NCI-H1092 treated with DMSO at 0.1 percent for 48 hours (cell line): Measurements from ENCODE around the gene SEMA4B.
"Not testable (repeated sequence)": the region's sequence is repeated elsewhere in the genome, so short reads cannot be mapped to it uniquely, and the experiment has no call there.

ENCODE experiments used
- DNase-seq: peaks from one replicate; lab custom pipeline; 2025; lab: John Stamatoyannopoulos, UW

Gene SEMA4B

GRCh38 chr15:90259524-90259923 is 58.4 kb downstream of the SEMA4B start:
- no peak for DNase-seq

- DNase-seq: not testable (repeated sequence)
Observed at GRCh38 chr15:90260731-90261130, 59.6 kb downstream of the SEMA4B start.

DNA sequence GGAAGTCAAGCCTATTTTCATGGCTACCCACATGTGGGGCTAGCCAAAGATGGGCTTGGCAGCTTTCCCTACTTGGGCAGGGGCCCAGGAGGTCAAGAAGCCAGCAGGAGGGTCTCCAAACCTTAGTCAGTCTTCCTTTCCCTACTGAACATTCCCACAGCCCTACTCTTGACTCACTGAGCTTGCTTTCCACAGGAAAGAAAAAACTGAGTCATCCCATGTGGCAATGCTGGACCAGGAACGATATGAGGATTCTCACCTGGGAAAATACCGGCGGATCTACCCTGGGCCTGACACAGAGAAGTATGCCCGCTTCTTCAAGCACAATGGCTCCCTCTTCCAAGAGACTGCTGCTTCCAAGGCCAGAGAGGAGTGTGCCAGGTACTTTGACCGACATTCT is 60.7 kb downstream of the SEMA4B start:
- DNase-seq: no peak

DNA sequence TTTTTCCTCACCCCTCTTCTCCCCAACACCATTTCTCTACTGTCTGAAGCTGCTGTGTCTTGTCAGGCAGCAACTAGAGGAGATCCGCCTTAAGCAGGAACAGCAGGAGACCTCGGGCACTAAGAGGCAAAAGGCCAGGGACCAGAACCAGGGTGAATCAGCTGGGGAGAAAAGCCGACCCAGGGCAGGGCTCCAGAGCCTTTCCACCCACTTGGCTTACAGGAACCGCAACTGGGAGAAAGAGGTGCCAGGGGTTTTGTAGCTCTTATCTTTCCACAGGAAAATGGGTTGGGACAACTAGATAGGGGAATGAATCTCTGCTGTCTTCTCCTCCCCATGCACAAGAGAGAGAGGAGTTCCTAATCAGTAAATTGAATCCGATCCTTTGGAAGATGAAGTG is 61.3 kb downstream of the SEMA4B start:
- no peak for DNase-seq

GRCh38 chr15:90264671-90265070 is 63.5 kb downstream of the SEMA4B start:
- DNase-seq: no peak

DNA sequence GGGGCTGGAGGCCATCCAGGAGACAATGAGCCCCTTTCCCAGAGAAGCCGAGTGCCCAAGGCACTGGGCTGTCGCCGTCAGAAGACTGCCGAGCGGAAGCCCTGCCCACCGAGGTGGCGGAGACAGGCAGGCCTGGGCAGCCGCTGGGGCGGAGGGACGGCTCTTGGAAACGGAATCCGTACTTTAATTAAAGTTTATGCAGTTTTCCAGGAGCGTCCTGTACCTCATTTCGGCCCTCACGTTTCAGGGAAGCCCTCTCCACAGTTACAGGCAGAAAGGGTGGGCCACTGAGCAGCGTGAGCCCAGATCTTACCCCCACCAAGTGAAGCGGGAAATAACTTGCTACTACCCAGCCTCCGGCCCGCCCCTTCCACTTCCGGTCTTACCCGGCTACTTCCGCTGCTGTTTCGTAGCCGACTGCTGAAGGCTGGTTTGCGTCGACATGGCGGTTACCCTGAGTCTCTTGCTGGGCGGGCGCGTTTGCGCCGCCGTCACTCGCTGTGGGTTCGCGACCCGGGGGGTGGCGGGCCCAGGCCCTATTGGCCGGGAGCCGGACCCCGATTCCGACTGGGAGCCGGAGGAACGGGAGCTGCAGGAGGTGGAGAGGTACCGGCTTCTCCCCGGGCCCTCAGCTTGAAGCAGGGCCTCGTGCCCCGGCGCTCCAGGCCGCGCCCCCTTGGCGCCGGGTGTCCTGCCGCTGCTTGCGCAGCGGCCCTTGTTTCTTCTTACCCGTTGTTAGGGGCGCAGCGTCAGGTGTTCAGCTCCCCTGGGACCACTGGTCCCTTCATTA is 64.3 kb downstream of the SEMA4B start, which contains the start of gene NGRN:
NGRN (plus strand) TSS at position 402 of the 790 bp plus-strand sequence; CDS start at position 443, 41 bp downstream.
- peak; percentile 82 for DNase-seq

GRCh38 chr15:90266061-90266431 is 64.9 kb downstream of the SEMA4B start:
- DNase-seq: peak; percentile 62

- no peak for DNase-seq
Observed at GRCh38 chr15:90266485-90266884, 65.4 kb downstream of the SEMA4B start.

DNA sequence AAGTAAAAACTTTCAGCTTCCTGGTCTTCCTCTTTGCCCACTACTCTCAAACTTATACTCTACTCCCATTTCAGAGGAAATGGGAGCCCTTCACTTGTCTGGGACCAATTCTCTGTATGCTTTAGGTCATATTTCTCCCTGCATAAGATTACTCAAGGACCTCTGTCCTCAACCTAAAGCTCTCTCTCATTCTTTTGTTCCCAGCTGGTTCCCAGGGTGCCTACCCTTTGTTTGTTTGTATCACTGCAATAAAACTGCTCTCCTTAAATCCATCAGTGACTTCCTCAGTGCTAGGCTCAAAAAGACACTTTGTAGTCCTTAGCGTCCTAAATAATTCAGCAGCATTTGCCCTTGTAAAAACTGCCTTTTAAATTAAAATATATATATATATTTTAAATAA is 67.3 kb downstream of the SEMA4B start:
- peak; percentile 1 for DNase-seq

GRCh38 chr15:90270502-90271150 is 69.5 kb downstream of the SEMA4B start:
- DNase-seq: no peak

- no peak for DNase-seq
Observed at GRCh38 chr15:90271459-90272166, 70.5 kb downstream of the SEMA4B start.

GRCh38 chr15:90278467-90278866 is 77.3 kb downstream of the SEMA4B start:
- DNase-seq: not testable (repeated sequence)
